Tibial nerve (tissue), 4 donors: ENCODE results near the gene NFATC1.

Source experiments
- EP300 ChIP-seq, 2 donors: sonication (generic); formaldehyde crosslinking; IDR thresholded peaks; one replicate each; pipeline ENCODE4 v1.6.1; 2017; ENCODE audit warnings: antibody characterized with exemption in 2 of 2, mild to moderate bottlenecking in 1 of 2
- TF ChIP-seq, protein P1 (sequence below), 5 experiments: fragments of 200-600 bp in 3 of 5; fragments of 450-650 bp in 2 of 5; sonication (generic) in 3 of 5; IDR thresholded peaks; one replicate each; pipeline ENCODE4 v1.5.1; 2016 to 2019; ENCODE audit warnings: antibody characterized with exemption in 5 of 5, mild to moderate bottlenecking in 3 of 5, moderate library complexity in 2 of 5

- TF ChIP-seq, protein P1, sequence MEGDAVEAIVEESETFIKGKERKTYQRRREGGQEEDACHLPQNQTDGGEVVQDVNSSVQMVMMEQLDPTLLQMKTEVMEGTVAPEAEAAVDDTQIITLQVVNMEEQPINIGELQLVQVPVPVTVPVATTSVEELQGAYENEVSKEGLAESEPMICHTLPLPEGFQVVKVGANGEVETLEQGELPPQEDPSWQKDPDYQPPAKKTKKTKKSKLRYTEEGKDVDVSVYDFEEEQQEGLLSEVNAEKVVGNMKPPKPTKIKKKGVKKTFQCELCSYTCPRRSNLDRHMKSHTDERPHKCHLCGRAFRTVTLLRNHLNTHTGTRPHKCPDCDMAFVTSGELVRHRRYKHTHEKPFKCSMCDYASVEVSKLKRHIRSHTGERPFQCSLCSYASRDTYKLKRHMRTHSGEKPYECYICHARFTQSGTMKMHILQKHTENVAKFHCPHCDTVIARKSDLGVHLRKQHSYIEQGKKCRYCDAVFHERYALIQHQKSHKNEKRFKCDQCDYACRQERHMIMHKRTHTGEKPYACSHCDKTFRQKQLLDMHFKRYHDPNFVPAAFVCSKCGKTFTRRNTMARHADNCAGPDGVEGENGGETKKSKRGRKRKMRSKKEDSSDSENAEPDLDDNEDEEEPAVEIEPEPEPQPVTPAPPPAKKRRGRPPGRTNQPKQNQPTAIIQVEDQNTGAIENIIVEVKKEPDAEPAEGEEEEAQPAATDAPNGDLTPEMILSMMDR (IDR thresholded peaks at IDR 0.05) = no peak
- TF ChIP-seq EP300 (IDR thresholded peaks at IDR 0.05) = no peak
Measured at GRCh38 chr18:79481046-79481790, 85.5 kb downstream of the NFATC1 start.
